ENCODE data around the gene LCOR. TPM values are rescaled to one million over a fixed set of nuclear protein-coding genes. Genes with fewer than 3 reads are reported as not detected.

Gene LCOR
- total RNA-seq, 3 donors from 2014 or later: 70.4 to 106 (median 93.0) TPM

- no peak for ATAC-seq
- H3K4me1 ChIP-seq (ENCODE audit: low read depth): no peaks in the 10 kb centered on the region
- no peaks in the 10 kb centered on the region for H3K9me3 ChIP-seq
- H3K36me3 ChIP-seq (ENCODE audit: low read depth): no peaks in the 10 kb centered on the region
- H3K4me3 ChIP-seq: no peak overlapping the region
- no peak for DNase-seq
- intact Hi-C loops (cut with DNase I, micrococcal nuclease): no loop called here
- TF ChIP-seq CTCF (IDR thresholded peaks at IDR 0.05): no peak
Measured at GRCh38 chr10:96991313-96991841, 159.3 kb downstream of the LCOR start.

- H3K9me3 ChIP-seq: no peaks in the 10 kb centered on the region
- intact Hi-C loops (cut with DNase I, micrococcal nuclease): no loop called here
- no peaks in the 10 kb centered on the region for H3K36me3 ChIP-seq (ENCODE audit: low read depth)
- no peaks in the 10 kb centered on the region for H3K4me1 ChIP-seq (ENCODE audit: low read depth)
- no peak for TF ChIP-seq CTCF (IDR thresholded peaks at IDR 0.05)
- DNase-seq: no peak
- H3K4me3 ChIP-seq: no peak overlapping the region
- ATAC-seq: no peak
Measured at GRCh38 chr10:96992721-96993120, 160.6 kb downstream of the LCOR start.

GRCh38 chr10:96995851-96996250 is 163.8 kb downstream of the LCOR start:
- intact Hi-C loops (cut with DNase I, micrococcal nuclease): no loop called here
- DNase-seq (no peak), ATAC-seq (no peak)
- Histone ChIP-seq H3K4me1 (ENCODE audit: low read depth) (no peaks in the 10 kb centered on the region), H3K36me3 (ENCODE audit: low read depth) (no peaks in the 10 kb centered on the region), H3K4me3 (no peak overlapping the region), H3K9me3 (no peaks in the 10 kb centered on the region)
- TF ChIP-seq CTCF (IDR thresholded peaks at IDR 0.05): no peak

- no peaks in the 10 kb centered on the region for H3K4me1 ChIP-seq (ENCODE audit: low read depth)
- H3K4me3 ChIP-seq: no peak overlapping the region
- no peak for TF ChIP-seq CTCF (IDR thresholded peaks at IDR 0.05)
- intact Hi-C loops (cut with DNase I, micrococcal nuclease): no loop called here
- no peaks in the 10 kb centered on the region for H3K36me3 ChIP-seq (ENCODE audit: low read depth)
- no peak for DNase-seq
- no peaks in the 10 kb centered on the region for H3K9me3 ChIP-seq
- ATAC-seq: no peak
Measured at GRCh38 chr10:96996275-96996965, 164.3 kb downstream of the LCOR start.

- no peaks in the 10 kb centered on the region for H3K36me3 ChIP-seq (ENCODE audit: low read depth)
- no peaks in the 10 kb centered on the region for H3K9me3 ChIP-seq
- intact Hi-C loops (cut with DNase I, micrococcal nuclease): no loop called here
- no peak for DNase-seq
- H3K4me1 ChIP-seq (ENCODE audit: low read depth): no peaks in the 10 kb centered on the region
- no peak for TF ChIP-seq CTCF (IDR thresholded peaks at IDR 0.05)
- no peak for ATAC-seq
- H3K4me3 ChIP-seq: no peak overlapping the region
Measured at GRCh38 chr10:96998329-96998888, 166.3 kb downstream of the LCOR start.
